Heart left ventricle (tissue), 13 donors: ENCODE results near the gene HSF2BP.
"Not testable (repeated sequence)": the region's sequence is repeated elsewhere in the genome, so short reads cannot be mapped to it uniquely, and the experiment has no call there.

ENCODE experiments used
- CTCF ChIP-seq, 12 donors: fragments of 200-600 bp; sonication (generic) in 4 of 12; IDR thresholded peaks; one replicate each; pipeline versions ENCODE4 v1.5.0 to v1.8.0; 2018 to 2022; ENCODE audit warnings: antibody characterized with exemption in 12 of 12, mild to moderate bottlenecking in 5 of 12
- POLR2A ChIP-seq, 2 donors: fragments of 450-650 bp; IDR thresholded peaks; one replicate each; pipeline ENCODE4 v1.6.1; 2017; ENCODE audit warnings: antibody characterized with exemption in 2 of 2, mild to moderate bottlenecking in 2 of 2, moderate library complexity in 2 of 2
- donor health status: ischemic (EF 13 %, LVEDD 7.1; RV severe dilation, severe dysfunction).
- donor health status: DM: no; HTN: yes; CAD: no.
- donor health status: DM: no; HTN: no; CAD: no.
- donor health status: ischemic (EF 25% LVEDD 6.9; RV normal size, moderate dysfunction).
- donor health status: ischemic (EF 25% LVEDD 5.7; RV mildly dilated, moderate dysfunction).
- donor health status: ischemic (EF 35%, LVEDD 5.7; RV mildly dilated, moderate dysfunction).
- donor health status: nonischemic (EF 11% LVEDD 7.7; RV severe dilation, severe dysfunction).
- donor health status: DM: yes; HTN: yes; CAD: no.
- donor health status: PGD.
- donor health status: ischemic (EF 29% LVEDD 5.4; RV normal size, mild dysfunction).
- donor health status: nonischemic (EF 23%, LVEDD 6.1; RV moderate dilation, normal function).

- not testable (repeated sequence) for TF ChIP-seq CTCF, POLR2A (IDR thresholded peaks at IDR 0.05)
Measured at GRCh38 chr21:43570195-43570594, 89.1 kb downstream of the HSF2BP start.
